ENCODE measurements around the gene SLC38A4.

SLC38A4 gene

GRCh38 chr12:46718495-46718894, 107.3 kb downstream of the SLC38A4 start:
- in situ Hi-C loops (cut with MboI; ENCODE audit: low sequenced_read_pairs): no loop called here

GRCh38 chr12:46717868-46718267, 107.9 kb downstream of the SLC38A4 start:
- in situ Hi-C loops (cut with MboI; ENCODE audit: low sequenced_read_pairs): no loop called here

DNA sequence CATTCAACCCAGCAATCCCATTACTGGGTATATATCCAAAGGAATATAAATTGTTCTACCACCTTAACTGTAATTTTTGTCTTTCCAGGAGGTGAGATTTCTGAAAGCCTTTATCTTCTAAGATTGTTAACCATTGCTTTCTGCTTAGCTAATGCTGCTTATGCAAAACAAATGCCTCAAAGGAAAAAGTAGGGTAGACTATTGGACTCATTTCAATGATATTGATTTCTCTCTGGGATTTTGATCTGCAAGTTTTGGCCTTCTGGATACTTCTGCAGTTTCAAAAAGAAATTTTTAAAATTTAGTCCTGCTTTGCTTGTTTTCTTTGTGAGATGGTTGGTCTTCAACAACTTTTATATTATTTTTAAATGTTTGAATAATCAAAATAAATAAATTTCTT, 108.6 kb downstream of the SLC38A4 start:
- in situ Hi-C loops (cut with MboI; ENCODE audit: low sequenced_read_pairs): no loop called here
